CD14-positive monocyte (primary cell): ENCODE results near the gene GLIPR1. TPM values are rescaled to one million over a fixed set of nuclear protein-coding genes. Genes with fewer than 3 reads are reported as not detected.
"Not testable (repeated sequence)": the region's sequence is repeated elsewhere in the genome, so short reads cannot be mapped to it uniquely, and the experiment has no call there.

Experiments used
- DNase-seq, 3 donors: peaks; one replicate each; pipeline ENCODE4 v3.0.0-alpha.2; 2011 to 2022
- H2AFZ ChIP-seq: 2 replicates; pipeline ENCODE4 v1.6.0; 2012; ENCODE audit warnings: mild to moderate bottlenecking, low read depth, low read length, inconsistent platforms; ENCODE audit not compliant: insufficient read depth, poor library complexity, severe bottlenecking
- H3K27ac ChIP-seq, 2 donors: 1 replicate in 1 of 2; 2 replicates in 1 of 2; pipeline ENCODE4 v1.5.1; 2012 to 2013; ENCODE audit warnings: low read length in 2 of 2, control low read depth in 1 of 2, inconsistent platforms in 1 of 2, low read depth in 1 of 2, mild to moderate bottlenecking in 1 of 2
- H3K27me3 ChIP-seq, 2 donors: one replicate each; pipeline versions ENCODE4 v1.6.0 to v1.6.1; 2011 to 2013; ENCODE audit warnings: low read length in 2 of 2; ENCODE audit not compliant: control insufficient read depth in 2 of 2, insufficient read depth in 2 of 2
- H3K36me3 ChIP-seq, 2 donors: replicated peaks in 1 of 2; 1 replicate in 1 of 2; 2 replicates in 1 of 2; pipeline versions ENCODE4 v1.5.1 to v1.6.1; 2012 to 2013; ENCODE audit warnings: low read length in 2 of 2, control low read depth in 1 of 2, inconsistent platforms in 1 of 2, mild to moderate bottlenecking in 1 of 2; ENCODE audit not compliant: insufficient read depth in 2 of 2, control insufficient read depth in 1 of 2
- H3K4me1 ChIP-seq, 2 donors: 1 replicate in 1 of 2; 2 replicates in 1 of 2; pipeline versions ENCODE4 v1.5.1 to v1.6.1; 2012 to 2013; ENCODE audit warnings: low read length in 2 of 2, control low read depth in 1 of 2, inconsistent platforms in 1 of 2, mild to moderate bottlenecking in 1 of 2, moderate library complexity in 1 of 2; ENCODE audit not compliant: insufficient read depth in 2 of 2, control insufficient read depth in 1 of 2
- H3K4me2 ChIP-seq: replicated peaks from 2 replicates; pipeline ENCODE3; 2012; ENCODE audit warnings: low read length, moderate library complexity, mild to moderate bottlenecking; ENCODE audit not compliant: poor library complexity, severe bottlenecking; ENCODE audit errors: extremely low read depth
- H3K4me3 ChIP-seq, 3 experiments: fragments of 200-600 bp in 1 of 3; sonication (generic) in 1 of 3; replicated peaks in 1 of 3; 1 replicate in 2 of 3; 2 replicates in 1 of 3; pipeline ENCODE4 v1.5.1; 2011 to 2013; ENCODE audit warnings: low read length in 3 of 3, mild to moderate bottlenecking in 3 of 3, control low read depth in 2 of 3, low read depth in 2 of 3, inconsistent platforms in 1 of 3, moderate library complexity in 1 of 3
- H3K79me2 ChIP-seq: 2 replicates; pipeline ENCODE4 v1.6.0; 2012; ENCODE audit warnings: mild to moderate bottlenecking, control low read depth, inconsistent platforms, low read length, moderate library complexity; ENCODE audit not compliant: insufficient read depth
- H3K9ac ChIP-seq: 2 replicates; pipeline ENCODE4 v1.6.0; 2017; ENCODE audit warnings: low read length, mild to moderate bottlenecking; ENCODE audit not compliant: insufficient read depth, poor library complexity, severe bottlenecking
- H3K9me3 ChIP-seq, 2 donors: replicated peaks in 1 of 2; 1 replicate in 1 of 2; 2 replicates in 1 of 2; pipeline versions ENCODE4 v1.5.1 to v1.6.1; 2012 to 2013; ENCODE audit warnings: low read length in 2 of 2, control low read depth in 1 of 2; ENCODE audit not compliant: control insufficient read depth in 1 of 2, insufficient read depth in 1 of 2
- H4K20me1 ChIP-seq: 2 replicates; pipeline ENCODE4 v1.6.0; 2012; ENCODE audit warnings: mild to moderate bottlenecking, low read length, control low read depth, moderate library complexity; ENCODE audit not compliant: insufficient read depth
- H3K27ac Mint-ChIP-seq, 7 donors: one replicate each; pipeline ENCODE4 v1.8.0; 2020; ENCODE audit warnings: mild to moderate bottlenecking in 7 of 7, mixed read lengths in 7 of 7, moderate library complexity in 6 of 7, inconsistent platforms in 2 of 7
- H3K27me3 Mint-ChIP-seq, 3 donors: one replicate each; pipeline ENCODE4 v1.8.0; 2021 to 2022; ENCODE audit warnings: low read depth in 3 of 3, mild to moderate bottlenecking in 3 of 3, mixed read lengths in 3 of 3, moderate library complexity in 3 of 3, inconsistent platforms in 1 of 3
- H3K36me3 Mint-ChIP-seq, 2 donors: one replicate each; pipeline ENCODE4 v1.8.0; 2020; ENCODE audit warnings: mixed read lengths in 2 of 2, inconsistent platforms in 1 of 2, mild to moderate bottlenecking in 1 of 2
- H3K4me1 Mint-ChIP-seq: one replicate; pipeline ENCODE4 v1.8.0; 2020; ENCODE audit warnings: mild to moderate bottlenecking, mixed read lengths
- H3K4me3 Mint-ChIP-seq, 2 donors: one replicate each; pipeline ENCODE4 v1.8.0; 2020; ENCODE audit warnings: mild to moderate bottlenecking in 2 of 2, mixed read lengths in 2 of 2, moderate library complexity in 1 of 2
- H3K9me3 Mint-ChIP-seq, 7 donors: one replicate each; pipeline ENCODE4 v1.8.0; 2020 to 2022; ENCODE audit warnings: mixed read lengths in 7 of 7, mild to moderate bottlenecking in 6 of 7, moderate library complexity in 6 of 7, inconsistent platforms in 2 of 7
- CTCF ChIP-seq: fragments of 200-600 bp; IDR thresholded peaks from one replicate; pipeline ENCODE4 v1.8.0; 2022; ENCODE audit warnings: antibody characterized with exemption, mild to moderate bottlenecking
- WGBS: methylation state at CpG from one replicate; pipeline ENCODE4 v1.1.5; 2013; ENCODE audit warnings: missing lambda C conversion rate; ENCODE audit not compliant: insufficient coverage; 5-methylcytosine and 5-hydroxymethylcytosine counted together
- intact Hi-C, 2 donors: fragments of 100-400 bp; cut with micrococcal nuclease; formaldehyde crosslinking; loops; one replicate each; pipeline versions ENCODE4 v1.15.0 to v1.15.1; 2023
- polyA plus RNA-seq, 3 donors: library from polyadenylated mRNA; depleted of rRNA in 1 of 3; unstranded in 2 of 3; stranded (reverse) in 1 of 3; fragments of 300-500 nt in 2 of 3; fragments of >200 nt in 1 of 3; fragmentation: Illumina TruSeq in 2 of 3; gene quantifications; 1 replicate in 2 of 3; 2 replicates in 1 of 3; pipeline ENCODE4 v1.2.3, GENCODE V29; 2012 to 2021

Gene GLIPR1
- polyA plus RNA-seq, 3 donors = 200 to 794 (median 687) TPM

- H3K4me1 ChIP-seq = peaks cover 11 to 16% of the 10 kb centered on the region in 2 donors
- no peak for DNase-seq
- H3K9ac ChIP-seq = no peak overlapping the region
- H3K79me2 ChIP-seq = peaks cover 57% of the 10 kb centered on the region
- no peaks in the 10 kb centered on the region for H3K27me3 ChIP-seq
- no peaks in the 10 kb centered on the region for H3K9me3 ChIP-seq
- H2AFZ ChIP-seq = no peak overlapping the region
- H3K4me2 ChIP-seq = no peak overlapping the region
- WGBS = 100% methylated on average over 1 of the region's 4 CpGs
- H3K36me3 ChIP-seq = peaks cover 14 to 20% of the 10 kb centered on the region in 2 donors
- peaks cover 29% of the 10 kb centered on the region for H4K20me1 ChIP-seq
- Mint-ChIP-seq H3K27ac (peak overlapping the region in 1 of 7 donors; percentile 40), H3K27me3 (no peaks in the 10 kb centered on the region), H3K4me1 (peaks cover 18% of the 10 kb centered on the region), H3K4me3 (no peak overlapping the region), H3K9me3 (peaks cover 0 to 3% (median 0%) of the 10 kb centered on the region in 7 donors), H3K36me3 (peaks cover 11 to 19% of the 10 kb centered on the region in 2 donors)
- TF ChIP-seq CTCF = no peak
- no peak overlapping the region for H3K4me3 ChIP-seq
- intact Hi-C loops = no loop called here
- H3K27ac ChIP-seq = no peak overlapping the region
Measured at GRCh38 chr12:75509621-75510020, 29.1 kb downstream of the GLIPR1 start.

- Histone ChIP-seq H3K9ac (peak within 1 kb of the TSS; percentile 85), H3K27me3 (no peaks in the 10 kb centered on the region), H3K4me1 (peaks cover 11 to 16% of the 10 kb centered on the region in 2 donors), H2AFZ (peak within 1 kb of the TSS; percentile 94), H4K20me1 (peaks cover 11% of the 10 kb centered on the region), H3K36me3 (peaks cover 2 to 3% of the 10 kb centered on the region in 2 donors), H3K4me2 (peak within 1 kb of the TSS; percentile 89), H3K27ac (peak within 1 kb of the TSS; percentile 60 to 93), H3K79me2 (peaks cover 43% of the 10 kb centered on the region), H3K4me3 (peak within 1 kb of the TSS; percentile 80 to 98 (median 96)), H3K9me3 (no peaks in the 10 kb centered on the region)
- Mint-ChIP-seq H3K36me3 (peaks cover 4 to 15% of the 10 kb centered on the region in 2 donors), H3K4me3 (peak within 1 kb of the TSS; percentile 97 to 98), H3K4me1 (peaks cover 18% of the 10 kb centered on the region), H3K27ac (peak within 1 kb of the TSS; percentile 93 to 98 (median 98)), H3K27me3 (peaks cover 0 to 2% (median 0%) of the 10 kb centered on the region in 3 donors), H3K9me3 (peaks cover 0 to 3% (median 0%) of the 10 kb centered on the region in 7 donors)
- TF ChIP-seq CTCF = no peak
- WGBS = under 1% methylated on average over 35 of the region's 47 CpGs
- intact Hi-C loops = no loop called here
- peak; percentile 94 to 97 (median 95) for DNase-seq
Measured at GRCh38 chr12:75511116-75512048, 30.8 kb downstream of the GLIPR1 start, which contains the start of gene KRR1. Gene KRR1, minus strand, starts transcription at chr12:75511609. Its CDS starts 12 bp downstream, at chr12:75511597.

GRCh38 chr12:75521224-75521623 is 40.7 kb downstream of the GLIPR1 start:
- H2AFZ ChIP-seq, H3K4me2 ChIP-seq, H3K4me1 Mint-ChIP-seq, H3K36me3 Mint-ChIP-seq, intact Hi-C loops, DNase-seq, H3K36me3 ChIP-seq, H3K4me1 ChIP-seq, H3K9me3 ChIP-seq, H3K4me3 Mint-ChIP-seq, H3K79me2 ChIP-seq, H3K4me3 ChIP-seq, H3K27ac Mint-ChIP-seq, H3K9ac ChIP-seq, H4K20me1 ChIP-seq, H3K27me3 ChIP-seq, H3K27ac ChIP-seq: not testable (repeated sequence)
- H3K9me3 Mint-ChIP-seq = peaks cover 5 to 10% (median 5%) of the 10 kb centered on the region in 7 donors
- H3K27me3 Mint-ChIP-seq = peaks cover 6 to 11% (median 7%) of the 10 kb centered on the region in 3 donors
